IPS DF 6.9 (cell line): ENCODE results near the gene B3GAT2.

Experiments
- DNase-seq: peaks from one replicate; pipeline ENCODE4 v3.0.0-alpha.2; 2013; ENCODE audit warnings: low read depth, low spot score
- H3K27ac ChIP-seq: one replicate; pipeline ENCODE4 v1.5.1; 2013; ENCODE audit warnings: low read length, control low read depth
- H3K27me3 ChIP-seq: 2 replicates; pipeline ENCODE4 v1.6.1; 2013; ENCODE audit warnings: mild to moderate bottlenecking, low read length; ENCODE audit not compliant: control insufficient read depth, insufficient read depth
- H3K36me3 ChIP-seq: 2 replicates; pipeline ENCODE4 v1.6.1; 2013; ENCODE audit warnings: low read length; ENCODE audit not compliant: control insufficient read depth, insufficient read depth
- H3K4me1 ChIP-seq: 2 replicates; pipeline ENCODE4 v1.6.1; 2013; ENCODE audit warnings: low read length; ENCODE audit not compliant: control insufficient read depth, insufficient read depth
- H3K4me3 ChIP-seq: 2 replicates; pipeline ENCODE4 v1.5.1; 2013; ENCODE audit warnings: mild to moderate bottlenecking, low read length
- H3K9me3 ChIP-seq: 2 replicates; pipeline ENCODE4 v1.6.1; 2013; ENCODE audit warnings: low read length, inconsistent platforms; ENCODE audit not compliant: control insufficient read depth, insufficient read depth
- WGBS: extraction: QIAGEN DNeasy Blood & Tissue Kit; methylation state at CpG from one replicate; pipeline ENCODE4 v1.1.7; 2013; ENCODE audit warnings: mixed read lengths, missing lambda C conversion rate; ENCODE audit not compliant: insufficient read length, insufficient coverage; 5-methylcytosine and 5-hydroxymethylcytosine counted together

B3GAT2 gene

GRCh38 chr6:70872469-70872868 is 84.4 kb downstream of the B3GAT2 start:
- H3K9me3 ChIP-seq = no peaks in the 10 kb centered on the region
- no peaks in the 10 kb centered on the region for H3K4me1 ChIP-seq
- no peak for DNase-seq
- H3K4me3 ChIP-seq = no peak overlapping the region
- no CpG with 5 or more reads among the region's 2 CpGs for WGBS
- no peaks in the 10 kb centered on the region for H3K27me3 ChIP-seq
- H3K36me3 ChIP-seq = no peaks in the 10 kb centered on the region
- H3K27ac ChIP-seq = no peak overlapping the region

DNA sequence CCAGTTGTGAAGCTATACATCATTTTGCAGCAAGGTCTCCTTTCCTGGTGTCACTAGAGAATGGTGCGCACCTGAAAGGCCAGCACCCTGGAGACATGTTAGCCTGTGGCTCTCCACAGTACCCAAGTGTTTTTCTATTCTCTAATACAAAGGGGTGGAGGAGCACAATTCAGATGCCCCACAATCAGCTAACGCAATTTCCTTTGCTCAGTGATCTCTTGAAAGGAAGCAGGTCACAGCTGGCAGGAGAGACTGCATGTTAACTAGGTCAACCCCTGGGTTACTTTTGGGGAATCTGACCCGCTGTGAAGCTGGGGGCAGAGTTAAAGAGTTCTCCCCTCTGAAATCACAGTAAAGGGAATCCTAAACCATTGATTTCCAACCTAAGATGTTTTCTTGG is 92.5 kb downstream of the B3GAT2 start:
- Histone ChIP-seq H3K4me3 (no peak overlapping the region), H3K36me3 (no peaks in the 10 kb centered on the region), H3K27me3 (no peaks in the 10 kb centered on the region), H3K4me1 (no peaks in the 10 kb centered on the region), H3K27ac (no peak overlapping the region), H3K9me3 (no peaks in the 10 kb centered on the region)
- DNase-seq = no peak
- no CpG with 5 or more reads among the region's 3 CpGs for WGBS

DNA sequence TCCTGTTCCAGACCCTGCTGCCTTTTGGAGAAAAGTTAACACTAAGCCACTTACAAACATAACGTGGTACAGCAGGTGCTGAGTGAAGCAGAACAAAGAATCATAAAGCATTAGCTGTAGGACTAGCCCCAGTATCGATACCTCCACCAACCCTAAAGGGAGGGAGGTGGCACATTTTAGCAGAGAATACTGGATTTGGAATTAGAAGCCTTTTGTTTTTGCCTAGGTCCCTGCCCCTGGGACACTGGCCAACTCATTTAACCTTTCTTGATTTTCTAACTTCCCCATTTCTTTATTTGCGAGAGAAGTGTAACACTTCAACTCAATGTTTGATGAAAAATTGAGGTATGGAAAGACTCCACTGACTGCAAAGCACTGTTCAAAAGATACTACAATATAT is 93.5 kb downstream of the B3GAT2 start:
- Histone ChIP-seq H3K36me3 (no peaks in the 10 kb centered on the region), H3K27ac (no peak overlapping the region), H3K4me1 (no peaks in the 10 kb centered on the region), H3K27me3 (no peaks in the 10 kb centered on the region), H3K4me3 (no peak overlapping the region), H3K9me3 (no peaks in the 10 kb centered on the region)
- no CpG with 5 or more reads among the region's 3 CpGs for WGBS
- no peak for DNase-seq

DNA sequence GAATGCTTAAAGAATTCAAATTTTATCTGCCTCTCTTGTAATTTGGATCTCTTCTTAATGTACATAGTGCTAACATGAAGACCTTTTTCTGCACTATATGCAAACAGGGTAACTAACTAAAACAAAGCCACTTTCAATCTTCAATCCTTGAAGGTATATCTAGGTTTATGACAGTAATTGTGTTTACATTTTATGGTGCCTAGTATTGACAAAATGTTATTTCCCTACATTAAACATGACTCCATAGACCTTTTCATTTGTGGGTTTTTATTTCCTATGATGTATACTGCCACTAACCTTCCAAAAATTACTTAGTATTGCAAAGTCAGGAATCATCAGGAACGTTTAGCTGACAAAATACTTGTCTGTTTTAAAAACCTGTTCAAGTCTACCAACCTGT is 95.9 kb downstream of the B3GAT2 start:
- H3K36me3 ChIP-seq = no peaks in the 10 kb centered on the region
- H3K27me3 ChIP-seq = no peaks in the 10 kb centered on the region
- no peak for DNase-seq
- H3K4me1 ChIP-seq = no peaks in the 10 kb centered on the region
- WGBS = no CpG with 5 or more reads among the region's 1 CpG
- H3K4me3 ChIP-seq = no peak overlapping the region
- no peaks in the 10 kb centered on the region for H3K9me3 ChIP-seq
- H3K27ac ChIP-seq = no peak overlapping the region

- Histone ChIP-seq H3K36me3 (no peaks in the 10 kb centered on the region), H3K4me1 (no peaks in the 10 kb centered on the region), H3K27ac (no peak overlapping the region), H3K27me3 (no peaks in the 10 kb centered on the region), H3K4me3 (no peak overlapping the region), H3K9me3 (no peaks in the 10 kb centered on the region)
- WGBS = no CpG with 5 or more reads among the region's 1 CpG
- DNase-seq = no peak
These were observed 96.8 kb downstream of the B3GAT2 start for GRCh38 chr6:70860045-70860444.

DNA sequence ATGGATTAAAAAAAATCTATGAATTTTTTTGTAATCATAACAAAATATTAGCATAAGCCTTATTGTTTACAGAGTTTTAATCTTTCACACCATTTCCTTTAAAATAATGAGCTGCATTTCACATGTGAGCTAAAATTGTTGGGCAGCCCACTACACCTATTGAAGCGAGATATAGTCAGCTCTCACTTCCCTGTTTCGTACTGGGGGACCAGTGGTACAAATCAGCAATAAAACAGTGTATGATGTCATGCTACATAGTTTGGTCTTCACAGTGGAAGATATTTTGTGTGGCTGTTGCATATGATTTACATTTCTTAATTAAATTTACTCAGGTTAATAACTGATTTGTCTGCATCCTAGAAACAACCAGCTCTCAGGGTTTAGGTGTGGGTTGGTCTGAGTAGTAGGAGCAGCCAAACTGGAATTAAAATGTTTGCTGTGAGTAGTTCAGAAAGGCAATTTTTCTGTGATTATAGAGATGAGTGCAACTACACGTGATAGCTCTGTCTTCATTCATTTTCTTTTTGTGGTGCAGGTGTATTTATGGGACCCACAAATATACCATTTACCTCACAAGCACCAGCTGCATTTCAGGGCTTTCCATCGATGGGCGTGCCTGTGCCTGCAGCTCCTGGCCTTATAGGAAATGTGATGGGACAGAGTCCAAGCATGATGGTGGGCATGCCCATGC is 99.3 kb downstream of the B3GAT2 start:
- Histone ChIP-seq H3K36me3 (no peaks in the 10 kb centered on the region), H3K27me3 (no peaks in the 10 kb centered on the region), H3K4me1 (no peaks in the 10 kb centered on the region), H3K4me3 (no peak overlapping the region), H3K9me3 (no peaks in the 10 kb centered on the region), H3K27ac (no peak overlapping the region)
- DNase-seq = no peak
- no CpG with 5 or more reads among the region's 5 CpGs for WGBS

GRCh38 chr6:70852667-70853246 is 104.1 kb downstream of the B3GAT2 start:
- no peaks in the 10 kb centered on the region for H3K36me3 ChIP-seq
- no peaks in the 10 kb centered on the region; the same call in 1 of the 2 replicates for H3K9me3 ChIP-seq
- no peaks in the 10 kb centered on the region for H3K27me3 ChIP-seq
- DNase-seq = no peak
- no peaks in the 10 kb centered on the region for H3K4me1 ChIP-seq
- no peak overlapping the region for H3K4me3 ChIP-seq
- no peak overlapping the region for H3K27ac ChIP-seq

DNA sequence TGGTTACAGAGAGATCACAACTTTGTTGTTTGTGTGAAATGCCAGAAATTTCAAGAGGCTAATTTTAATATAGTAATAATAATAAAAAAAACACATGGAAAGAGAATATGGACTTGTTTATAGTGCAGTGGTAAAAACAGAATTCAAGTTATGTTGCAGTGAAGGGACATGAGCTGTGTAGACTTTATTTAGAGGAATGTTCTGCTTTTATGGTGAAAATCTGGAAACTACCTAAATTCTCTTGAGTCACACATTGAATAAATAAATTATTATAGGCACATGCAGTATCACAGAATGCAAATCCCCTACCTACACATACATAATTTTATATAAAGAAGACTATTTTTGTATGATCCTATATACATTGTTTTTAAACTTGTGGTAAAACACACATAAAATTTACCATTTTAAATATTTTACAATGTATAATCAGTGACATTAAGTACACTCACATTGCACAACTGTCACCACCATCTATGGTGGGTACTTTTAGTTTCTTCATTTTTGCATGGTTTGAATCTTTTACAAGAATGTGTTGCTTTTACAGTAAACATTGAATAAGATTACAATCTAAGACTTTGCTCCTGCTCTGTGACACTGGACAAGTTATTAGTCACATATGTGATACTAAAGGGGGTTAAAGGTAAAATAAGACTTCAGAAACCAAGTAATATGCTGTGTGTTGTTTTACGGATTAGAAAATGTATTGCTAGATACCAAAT is 107.4 kb downstream of the B3GAT2 start:
- Histone ChIP-seq H3K36me3 (no peaks in the 10 kb centered on the region), H3K4me3 (no peak overlapping the region), H3K9me3 (no peaks in the 10 kb centered on the region; the same call in 1 of the 2 replicates), H3K27me3 (no peaks in the 10 kb centered on the region), H3K27ac (no peak overlapping the region), H3K4me1 (no peaks in the 10 kb centered on the region)
- DNase-seq = no peak
- 100% methylated on average over 1 of the region's 1 CpG for WGBS

DNA sequence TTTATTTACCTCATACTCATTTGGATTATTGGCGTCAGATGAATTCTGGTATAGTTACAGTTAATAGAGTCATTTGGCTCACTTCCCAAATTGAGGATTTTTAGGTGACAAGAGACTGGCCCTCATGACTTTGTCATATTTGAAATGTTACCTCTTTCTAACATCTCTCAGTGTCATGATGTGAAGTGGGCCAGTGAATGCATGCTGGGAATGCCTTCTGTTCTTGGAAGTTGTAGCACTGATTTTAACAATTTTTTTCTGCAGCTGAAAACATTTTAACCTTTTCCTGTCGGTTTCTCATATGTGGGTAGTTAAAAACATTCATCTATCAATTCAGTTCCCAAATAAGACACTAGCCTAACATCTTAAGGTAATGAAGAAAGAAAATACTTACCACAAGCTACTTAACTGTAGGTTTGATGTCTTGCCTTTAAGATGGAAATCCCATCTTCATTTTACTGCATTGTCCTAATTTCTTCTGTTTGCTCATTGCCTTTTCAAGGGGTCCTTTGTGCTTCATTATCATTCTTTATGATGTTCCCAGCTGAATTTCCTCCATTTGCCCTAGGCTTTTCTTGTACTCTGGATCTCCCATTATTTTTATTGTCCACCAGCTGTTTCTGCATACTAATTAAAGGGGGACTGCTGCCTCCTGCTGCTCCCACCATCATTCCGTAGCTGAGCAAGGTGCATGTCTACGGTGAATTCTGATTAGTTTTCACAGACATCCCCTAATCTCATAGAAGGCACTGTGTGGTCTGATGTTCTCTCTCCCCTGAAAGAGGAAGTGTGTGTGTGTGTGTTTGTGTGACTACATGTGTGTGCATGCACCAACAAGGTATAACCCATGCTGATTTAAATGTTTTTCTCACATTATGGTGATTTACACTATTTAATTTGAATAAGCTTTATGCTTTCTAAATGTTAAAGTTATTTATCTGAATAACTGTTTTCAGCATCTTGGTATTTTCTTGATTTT is 109.5 kb downstream of the B3GAT2 start:
- no peaks in the 10 kb centered on the region; the same call in 1 of the 2 replicates for H3K9me3 ChIP-seq
- H3K4me3 ChIP-seq = no peak overlapping the region
- H3K27ac ChIP-seq = no peak overlapping the region
- no CpG with 5 or more reads among the region's 4 CpGs for WGBS
- H3K4me1 ChIP-seq = no peaks in the 10 kb centered on the region
- H3K27me3 ChIP-seq = no peaks in the 10 kb centered on the region
- DNase-seq = no peak
- H3K36me3 ChIP-seq = no peaks in the 10 kb centered on the region

GRCh38 chr6:70846207-70846835 is 110.5 kb downstream of the B3GAT2 start:
- Histone ChIP-seq H3K36me3 (no peaks in the 10 kb centered on the region), H3K4me3 (no peak overlapping the region), H3K4me1 (no peaks in the 10 kb centered on the region), H3K9me3 (no peaks in the 10 kb centered on the region; the same call in 1 of the 2 replicates), H3K27ac (no peak overlapping the region), H3K27me3 (no peaks in the 10 kb centered on the region)
- WGBS = no CpG with 5 or more reads among the region's 8 CpGs
- DNase-seq = no peak
